NT2/D1 (cell line): ENCODE data around the gene OR51M1.
"Not testable (repeated sequence)": the region's sequence is repeated elsewhere in the genome, so short reads cannot be mapped to it uniquely, and the experiment has no call there.

Source experiments
- DNase-seq: peaks from one replicate; pipeline ENCODE4 v3.0.0-alpha.2; 2011; ENCODE audit warnings: low read depth, low spot score
- H3K27me3 ChIP-seq: 2 replicates; pipeline ENCODE4 v1.6.0; 2011; ENCODE audit warnings: mild to moderate bottlenecking; ENCODE audit not compliant: insufficient read length, insufficient read depth
- H3K36me3 ChIP-seq: 2 replicates; pipeline ENCODE4 v1.6.1; 2011; ENCODE audit warnings: mild to moderate bottlenecking, low read length, mixed read lengths; ENCODE audit not compliant: insufficient read depth, insufficient read length
- H3K4me1 ChIP-seq: 2 replicates; pipeline ENCODE4 v1.5.1; 2011; ENCODE audit not compliant: insufficient read depth, insufficient read length
- H3K4me3 ChIP-seq: 2 replicates; pipeline ENCODE4 v1.5.1; 2011; ENCODE audit warnings: low read depth; ENCODE audit not compliant: insufficient read length
- H3K9ac ChIP-seq: 2 replicates; pipeline ENCODE4 v1.6.0; 2011; ENCODE audit warnings: low read depth; ENCODE audit not compliant: insufficient read length
- H3K9me3 ChIP-seq: 2 replicates; pipeline ENCODE4 v1.5.1; 2011; ENCODE audit warnings: mild to moderate bottlenecking, low read length; ENCODE audit not compliant: insufficient read depth
- SUZ12 ChIP-seq: IDR thresholded peaks from 2 replicates; pipeline ENCODE4 v1.6.1; 2011; ENCODE audit not compliant: insufficient read length, insufficient read depth; ENCODE audit errors: extremely low read depth
- YY1 ChIP-seq: IDR thresholded peaks from 2 replicates; pipeline ENCODE4 v1.6.1; 2011; ENCODE audit not compliant: insufficient read length, insufficient read depth
- ZNF274 ChIP-seq: IDR thresholded peaks from 2 replicates; pipeline ENCODE4 v1.6.1; 2011; ENCODE audit warnings: mild to moderate bottlenecking, low read depth, low read length

OR51M1 gene

GRCh38 chr11:5383576-5383975 lies at the start of gene OR51M1:
OR51M1 (plus strand) TSS chr11:5383812; CDS start chr11:5389399, 5,587 bp downstream.
- TF ChIP-seq YY1 (no peak), ZNF274 (no peak), SUZ12 (no peak)
- Histone ChIP-seq H3K9ac (no peak within 1 kb of the TSS), H3K4me1 (no peaks in the 10 kb centered on the region), H3K36me3 (no peaks in the 10 kb centered on the region), H3K27me3 (no peaks in the 10 kb centered on the region), H3K9me3 (no peaks in the 10 kb centered on the region), H3K4me3 (no peak within 1 kb of the TSS)
- no peak for DNase-seq

- TF ChIP-seq YY1: no peak
- no peak for TF ChIP-seq SUZ12
- TF ChIP-seq ZNF274: no peak
- no peaks in the 10 kb centered on the region for H3K36me3 ChIP-seq
- H3K4me3 ChIP-seq: no peak overlapping the region
- DNase-seq: no peak
- H3K9me3 ChIP-seq: no peaks in the 10 kb centered on the region
- no peaks in the 10 kb centered on the region for H3K27me3 ChIP-seq
- H3K9ac ChIP-seq: no peak overlapping the region
- H3K4me1 ChIP-seq: no peaks in the 10 kb centered on the region
Measured at GRCh38 chr11:5335170-5335569, 48.4 kb upstream of the OR51M1 start.

- Histone ChIP-seq H3K4me1 (no peaks in the 10 kb centered on the region), H3K36me3 (no peaks in the 10 kb centered on the region), H3K9ac (no peak overlapping the region), H3K9me3 (no peaks in the 10 kb centered on the region), H3K27me3 (no peaks in the 10 kb centered on the region), H3K4me3 (no peak overlapping the region)
- TF ChIP-seq ZNF274 (no peak), YY1 (no peak), SUZ12 (no peak)
- DNase-seq: no peak
Measured at GRCh38 chr11:5336331-5336730, 47.3 kb upstream of the OR51M1 start.

DNA sequence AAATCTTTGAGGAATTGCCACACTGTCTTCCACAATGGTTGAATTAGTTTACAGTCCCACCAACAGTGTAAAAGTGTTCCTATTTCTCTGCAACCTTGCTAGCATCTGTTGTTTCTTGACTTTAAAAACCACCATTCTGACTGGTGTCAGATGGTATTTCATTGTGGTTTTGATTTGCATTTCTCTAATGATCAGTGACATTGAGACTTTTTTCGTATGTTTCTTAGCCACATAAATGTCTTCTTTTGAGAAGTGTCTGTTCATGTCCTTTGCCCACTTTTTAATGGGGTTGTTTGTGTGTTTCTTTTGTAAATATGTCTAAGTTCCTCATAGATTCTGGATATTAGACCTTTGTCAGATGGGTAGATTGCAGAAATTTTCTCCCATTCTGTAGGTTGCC lies 46.4 kb upstream of the OR51M1 start:
- DNase-seq, H3K4me1 ChIP-seq, H3K9me3 ChIP-seq, H3K4me3 ChIP-seq, H3K27me3 ChIP-seq, H3K9ac ChIP-seq, H3K36me3 ChIP-seq: not testable (repeated sequence)

- H3K27me3 ChIP-seq: no peaks in the 10 kb centered on the region
- TF ChIP-seq YY1 (no peak), ZNF274 (no peak), SUZ12 (no peak)
- H3K9me3 ChIP-seq: no peaks in the 10 kb centered on the region
- no peaks in the 10 kb centered on the region for H3K4me1 ChIP-seq
- no peak for DNase-seq
- no peak overlapping the region for H3K9ac ChIP-seq
- H3K4me3 ChIP-seq: no peak overlapping the region
- no peaks in the 10 kb centered on the region for H3K36me3 ChIP-seq
Measured at GRCh38 chr11:5339771-5340322, 43.8 kb upstream of the OR51M1 start.

DNA sequence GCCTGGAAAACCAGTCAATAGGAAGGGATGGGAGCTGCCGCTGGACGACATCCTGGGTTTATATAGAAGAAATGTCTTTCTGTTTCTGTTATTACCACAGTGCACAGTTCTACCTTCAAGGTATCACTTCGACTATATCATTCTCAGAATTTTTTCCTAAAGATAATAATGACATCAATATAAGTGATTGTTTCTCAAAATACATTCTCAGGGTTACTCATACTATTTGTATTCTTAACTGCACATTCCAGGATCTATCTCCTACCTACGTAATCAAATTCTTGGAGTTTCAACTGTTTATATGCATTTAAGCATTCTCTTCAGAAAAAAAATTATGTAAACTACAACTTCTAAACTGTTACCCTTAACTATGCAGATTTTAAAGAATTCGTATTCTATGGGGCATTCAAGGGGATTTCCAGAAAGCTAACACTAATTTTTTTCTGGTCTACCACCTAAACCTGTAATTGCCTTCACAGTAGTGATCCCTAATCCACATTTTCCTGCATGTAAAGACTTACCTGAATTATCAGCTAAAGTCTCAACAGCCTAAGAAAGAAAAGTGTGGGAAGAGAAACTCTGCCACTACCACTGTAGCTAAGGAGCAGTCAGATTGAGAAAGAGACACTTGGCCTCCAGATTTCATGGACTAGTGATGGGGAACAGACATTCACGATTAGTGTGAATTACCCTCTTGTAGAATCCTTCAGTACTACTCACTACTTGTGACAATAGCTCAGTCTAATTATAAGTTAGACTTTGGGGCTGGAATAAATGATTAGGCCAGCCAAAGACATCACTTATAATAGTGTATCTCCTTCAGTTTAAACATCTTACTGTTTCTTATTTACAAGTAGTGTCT lies 39.9 kb upstream of the OR51M1 start, which contains the start of gene OR51B5:
Gene OR51B5, minus strand, starts transcription at position 51 of the 862 bp plus-strand sequence. Its CDS starts 0 bp downstream, at position 51.
- no peak within 1 kb of the TSS for H3K4me3 ChIP-seq
- no peaks in the 10 kb centered on the region for H3K27me3 ChIP-seq
- no peak within 1 kb of the TSS for H3K9ac ChIP-seq
- H3K9me3 ChIP-seq: no peaks in the 10 kb centered on the region
- TF ChIP-seq YY1 (no peak), SUZ12 (no peak), ZNF274 (no peak)
- H3K36me3 ChIP-seq: no peaks in the 10 kb centered on the region
- DNase-seq: no peak
- no peaks in the 10 kb centered on the region for H3K4me1 ChIP-seq

GRCh38 chr11:5345831-5346230 lies 37.8 kb upstream of the OR51M1 start:
- Histone ChIP-seq H3K9ac (no peak overlapping the region), H3K27me3 (no peaks in the 10 kb centered on the region), H3K36me3 (no peaks in the 10 kb centered on the region), H3K9me3 (no peaks in the 10 kb centered on the region), H3K4me1 (no peaks in the 10 kb centered on the region), H3K4me3 (no peak overlapping the region)
- DNase-seq: no peak
- TF ChIP-seq ZNF274 (no peak), SUZ12 (no peak), YY1 (no peak)
